ENCODE data around the gene HAP1.

Gene HAP1

GRCh38 chr17:41692722-41693521, 41.5 kb downstream of the HAP1 start:
- TF ChIP-seq CTCF (conservative IDR thresholded peaks at IDR 0.05), result no peak
- no peak for TF ChIP-seq ZFX (IDR thresholded peaks at IDR 0.05)
- H3K27ac ChIP-seq, result no peak overlapping the region

- TF ChIP-seq CTCF (conservative IDR thresholded peaks at IDR 0.05), result no peak
- no peak for TF ChIP-seq ZFX (IDR thresholded peaks at IDR 0.05)
- no peak overlapping the region for H3K27ac ChIP-seq
These were observed 43.2 kb downstream of the HAP1 start for GRCh38 chr17:41691031-41691777.

- TF ChIP-seq ZFX (IDR thresholded peaks at IDR 0.05) (no peak), CTCF (conservative IDR thresholded peaks at IDR 0.05) (no peak)
- no peak overlapping the region for H3K27ac ChIP-seq
These were observed 43.9 kb downstream of the HAP1 start for GRCh38 chr17:41690497-41690896.

- TF ChIP-seq CTCF (conservative IDR thresholded peaks at IDR 0.05) (peak; percentile 86), ZFX (IDR thresholded peaks at IDR 0.05) (no peak)
- peak overlapping the region; percentile 94 for H3K27ac ChIP-seq
These were observed 44.7 kb downstream of the HAP1 start for GRCh38 chr17:41689497-41690299.

GRCh38 chr17:41688641-41689496, 45.6 kb downstream of the HAP1 start, which contains the start of gene EIF1:
Gene EIF1, plus strand, starts transcription at chr17:41688885. Its CDS starts 154 bp downstream, at chr17:41689039.
- TF ChIP-seq ZFX (IDR thresholded peaks at IDR 0.05) (peak; percentile 95), CTCF (conservative IDR thresholded peaks at IDR 0.05) (no peak)

GRCh38 chr17:41687828-41688640, 46.4 kb downstream of the HAP1 start:
- peak overlapping the region; percentile 94 for H3K27ac ChIP-seq

More at GRCh38 chr17:41688641-41689496, 45.6 kb downstream of the HAP1 start, which contains the start of gene EIF1:
- H3K27ac ChIP-seq, result peak within 1 kb of the TSS; percentile 94

More at GRCh38 chr17:41687828-41688640, 46.4 kb downstream of the HAP1 start:
- TF ChIP-seq ZFX (IDR thresholded peaks at IDR 0.05) (no peak), CTCF (conservative IDR thresholded peaks at IDR 0.05) (peak; percentile 77)

Data from C4-2B (cell line).